ENCODE data around the gene SPPL3. TPM values are rescaled to one million over a fixed set of nuclear protein-coding genes. Genes with fewer than 3 reads are reported as not detected.

Gene SPPL3
- total RNA-seq, 4 donors from 2014 or later, result 5.4 to 82.7 (median 23.2) TPM

GRCh38 chr12:120741476-120742421 lies 162.4 kb downstream of the SPPL3 start:
- Histone ChIP-seq H3K27me3 (no peaks in the 10 kb centered on the region), H3K4me3 (no peak overlapping the region), H3K9me3 (no peaks in the 10 kb centered on the region), H3K27ac (no peak overlapping the region), H3K4me1 (no peaks in the 10 kb centered on the region), H3K36me3 (no peaks in the 10 kb centered on the region)
- TF ChIP-seq POLR2A (IDR thresholded peaks at IDR 0.05), result no peak
- no peak for TF ChIP-seq CTCF (IDR thresholded peaks at IDR 0.05)
- intact Hi-C loops (cut with DNase I; ENCODE audit: low total_unique reads), result no loop called here
- no peak for DNase-seq

GRCh38 chr12:120740871-120741270 lies 163.3 kb downstream of the SPPL3 start:
- no peaks in the 10 kb centered on the region for H3K4me1 ChIP-seq
- H3K9me3 ChIP-seq, result no peaks in the 10 kb centered on the region
- DNase-seq, result no peak
- intact Hi-C loops (cut with DNase I; ENCODE audit: low total_unique reads), result no loop called here
- no peak overlapping the region for H3K27ac ChIP-seq
- TF ChIP-seq POLR2A (IDR thresholded peaks at IDR 0.05) (no peak), CTCF (IDR thresholded peaks at IDR 0.05) (no peak)
- H3K36me3 ChIP-seq, result no peaks in the 10 kb centered on the region
- H3K27me3 ChIP-seq, result no peaks in the 10 kb centered on the region
- no peak overlapping the region for H3K4me3 ChIP-seq

- H3K9me3 ChIP-seq, result no peaks in the 10 kb centered on the region
- H3K36me3 ChIP-seq, result no peaks in the 10 kb centered on the region
- intact Hi-C loops (cut with DNase I; ENCODE audit: low total_unique reads), result no loop called here
- H3K4me3 ChIP-seq, result no peak overlapping the region
- TF ChIP-seq CTCF (IDR thresholded peaks at IDR 0.05), result no peak
- no peak for TF ChIP-seq POLR2A (IDR thresholded peaks at IDR 0.05)
- DNase-seq, result no peak
- H3K27ac ChIP-seq, result no peak overlapping the region
- H3K4me1 ChIP-seq, result no peaks in the 10 kb centered on the region
- H3K27me3 ChIP-seq, result no peaks in the 10 kb centered on the region
Measured at GRCh38 chr12:120739821-120740613, 164.1 kb downstream of the SPPL3 start.

- TF ChIP-seq CTCF (IDR thresholded peaks at IDR 0.05) (no peak), POLR2A (IDR thresholded peaks at IDR 0.05) (no peak)
- DNase-seq, result no peak
- no peaks in the 10 kb centered on the region for H3K4me1 ChIP-seq
- H3K4me3 ChIP-seq, result no peak overlapping the region
- no peaks in the 10 kb centered on the region for H3K36me3 ChIP-seq
- no peaks in the 10 kb centered on the region for H3K27me3 ChIP-seq
- H3K9me3 ChIP-seq, result no peaks in the 10 kb centered on the region
- H3K27ac ChIP-seq, result no peak overlapping the region
- intact Hi-C loops (cut with DNase I; ENCODE audit: low total_unique reads), result no loop called here
Measured at GRCh38 chr12:120739031-120739762, 165.0 kb downstream of the SPPL3 start.
